ENCODE measurements around the gene POU2F2.

POU2F2 gene

DNA sequence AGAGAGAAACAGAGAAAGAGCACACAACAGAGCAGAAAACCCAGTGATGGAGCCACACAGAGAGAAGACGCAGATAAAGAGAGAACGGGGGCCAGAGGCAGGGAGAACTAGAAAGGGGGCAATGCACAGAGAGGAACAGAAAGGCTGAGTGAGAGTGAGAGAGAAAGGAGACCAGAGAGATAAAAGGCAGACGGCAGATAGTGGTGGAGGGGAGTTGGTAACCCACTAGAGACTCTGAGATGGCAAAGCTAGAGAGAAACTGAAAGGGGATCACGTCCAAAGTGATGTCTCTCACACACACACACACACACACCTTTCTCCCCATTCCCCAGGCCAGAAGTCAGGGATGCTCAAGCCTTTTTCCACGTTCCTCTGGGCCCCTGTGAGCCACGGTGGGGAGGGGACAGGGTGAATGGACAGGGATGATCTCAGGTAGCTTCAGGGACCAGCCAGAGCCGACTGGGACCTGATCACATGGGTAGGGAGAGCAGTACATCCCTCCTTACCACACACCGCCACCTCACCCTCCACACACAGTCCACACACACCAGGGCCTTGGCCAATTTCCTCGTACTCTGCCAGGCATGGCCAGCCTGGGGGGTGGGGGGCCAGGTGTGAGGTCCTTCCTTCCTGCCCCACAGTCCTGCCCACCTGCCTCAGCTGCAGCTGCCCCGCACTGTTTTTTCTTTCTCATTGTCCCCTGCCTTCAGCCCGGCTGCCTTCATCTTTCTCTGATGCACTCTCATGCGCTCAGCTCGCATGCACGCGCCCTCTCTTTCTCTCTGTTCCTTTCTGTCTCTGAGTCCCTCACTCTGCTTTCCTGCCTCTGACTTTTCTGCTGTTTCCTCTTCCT lies 22.5 kb upstream of the POU2F2 start:
- no peak for DNase-seq (ENCODE audit: low read depth in 2 of 2)

DNA sequence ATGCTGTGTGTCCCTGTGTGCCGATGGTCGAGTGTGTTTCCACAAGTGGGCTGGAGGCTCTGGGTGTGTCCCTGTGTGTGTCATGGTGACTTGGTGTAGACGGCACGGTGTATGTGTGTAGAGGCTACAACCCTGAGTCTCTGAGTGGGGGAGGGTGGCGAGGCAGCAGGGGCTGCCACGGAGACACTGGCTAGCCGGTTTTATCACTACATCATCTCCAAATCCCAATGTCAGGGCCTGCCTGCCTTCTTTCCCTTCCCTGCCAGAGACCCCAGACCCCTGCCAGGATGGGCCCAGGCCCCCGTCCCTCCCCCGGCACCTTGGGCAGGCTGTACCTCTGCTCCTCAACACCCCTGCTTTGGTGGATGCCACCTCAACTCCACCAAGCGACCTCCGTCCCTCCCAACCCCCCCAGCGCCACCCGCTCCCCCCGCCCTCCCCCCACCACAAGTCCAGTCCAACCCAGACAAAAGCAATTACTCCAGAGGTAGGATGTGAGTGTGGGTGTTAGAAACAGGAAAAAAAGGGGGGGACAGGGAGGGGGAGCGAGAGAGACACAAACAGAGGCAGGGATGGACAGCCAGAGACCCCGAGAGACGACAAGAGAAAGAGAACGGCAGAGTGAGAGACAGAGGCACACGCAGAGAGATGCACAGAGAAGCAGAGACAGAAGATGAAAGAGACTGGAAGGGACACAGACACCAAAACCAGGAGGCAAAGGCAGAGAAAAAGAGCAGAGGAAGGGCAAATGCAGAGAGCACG lies 21.6 kb upstream of the POU2F2 start:
- no peak for DNase-seq (ENCODE audit: low read depth in 2 of 2)

DNA sequence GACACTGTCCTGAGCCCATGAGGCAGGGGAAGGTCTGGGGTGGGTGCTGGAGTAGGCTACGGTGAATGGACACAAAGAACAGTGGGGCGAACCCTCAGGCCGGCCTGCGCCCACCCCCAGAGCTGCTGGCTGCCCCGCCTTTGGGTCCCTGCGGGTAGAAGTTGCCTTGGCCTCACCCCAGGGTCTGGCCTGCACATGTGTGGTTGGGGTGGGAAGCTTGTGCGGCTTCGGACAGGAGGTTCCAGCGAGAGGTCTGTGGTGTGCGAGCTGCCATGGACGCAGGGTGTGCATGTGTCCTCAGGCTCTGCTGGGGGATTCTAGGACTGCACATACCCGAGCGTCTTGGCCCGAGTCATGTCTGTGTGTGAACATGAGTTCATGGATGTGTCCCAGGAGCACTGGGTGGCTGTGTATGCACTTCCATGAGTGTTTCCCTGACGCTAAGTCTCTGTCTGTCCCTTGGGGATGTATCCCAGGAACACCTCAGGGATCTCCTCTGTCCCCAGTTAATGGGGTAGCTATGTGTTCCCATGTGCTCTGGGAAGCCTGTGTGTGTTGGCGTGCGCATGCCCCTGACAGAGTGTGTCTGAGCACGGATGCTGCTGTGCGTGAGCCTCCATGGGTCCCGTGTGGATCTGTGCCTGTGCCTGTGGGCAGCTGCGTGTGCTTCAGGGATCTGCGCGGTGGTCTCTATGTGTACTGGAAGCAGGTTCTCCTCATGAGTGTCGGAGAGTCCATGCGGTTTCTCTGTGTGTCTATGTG lies 20.8 kb upstream of the POU2F2 start:
- DNase-seq (ENCODE audit: low read depth in 2 of 2) = no peak

DNA sequence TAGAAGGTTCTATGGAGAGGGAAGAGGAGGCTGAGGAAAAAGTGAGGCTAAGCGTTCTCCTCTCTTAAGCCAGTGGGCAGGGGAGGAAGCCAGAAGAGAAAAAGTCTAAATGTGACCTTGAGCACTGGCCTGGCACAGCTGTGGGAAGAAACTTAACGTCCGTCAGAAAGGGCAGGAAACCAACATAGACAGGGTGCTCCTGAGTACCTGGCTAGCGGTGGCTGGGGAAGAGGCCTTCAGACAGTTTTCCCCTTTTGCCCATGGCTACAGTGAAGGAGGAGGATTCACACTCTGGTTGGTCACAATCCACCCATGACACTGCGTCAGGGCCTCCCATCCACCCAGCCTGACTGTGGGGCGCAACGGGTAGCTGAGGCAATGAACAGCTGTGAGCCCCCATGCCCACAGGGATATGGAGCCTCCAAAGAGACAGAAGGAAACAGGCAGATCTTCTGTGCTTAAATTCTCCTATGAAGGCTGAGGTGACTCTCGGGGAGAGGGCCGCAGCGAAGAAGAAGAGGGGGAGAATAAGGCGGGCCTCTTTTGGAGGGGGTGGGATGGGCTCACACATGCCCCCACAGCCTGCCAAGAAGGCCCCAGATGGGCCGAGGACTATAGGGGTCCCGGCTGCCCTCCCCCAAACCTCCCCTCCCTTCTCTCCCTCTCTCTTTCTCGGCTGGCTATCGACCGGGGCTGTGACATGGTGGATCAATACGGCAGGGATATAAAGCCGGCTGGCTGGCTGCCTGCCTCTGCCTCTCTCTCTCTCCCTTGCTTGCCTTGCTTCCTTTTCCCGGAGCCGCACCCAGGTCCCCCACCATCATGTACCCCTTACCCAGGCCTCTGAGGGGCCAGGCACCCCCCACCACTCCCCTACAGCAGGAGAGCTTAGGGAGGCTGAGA lies 19.8 kb upstream of the POU2F2 start:
- DNase-seq (ENCODE audit: low read depth in 2 of 2) = no peak

DNA sequence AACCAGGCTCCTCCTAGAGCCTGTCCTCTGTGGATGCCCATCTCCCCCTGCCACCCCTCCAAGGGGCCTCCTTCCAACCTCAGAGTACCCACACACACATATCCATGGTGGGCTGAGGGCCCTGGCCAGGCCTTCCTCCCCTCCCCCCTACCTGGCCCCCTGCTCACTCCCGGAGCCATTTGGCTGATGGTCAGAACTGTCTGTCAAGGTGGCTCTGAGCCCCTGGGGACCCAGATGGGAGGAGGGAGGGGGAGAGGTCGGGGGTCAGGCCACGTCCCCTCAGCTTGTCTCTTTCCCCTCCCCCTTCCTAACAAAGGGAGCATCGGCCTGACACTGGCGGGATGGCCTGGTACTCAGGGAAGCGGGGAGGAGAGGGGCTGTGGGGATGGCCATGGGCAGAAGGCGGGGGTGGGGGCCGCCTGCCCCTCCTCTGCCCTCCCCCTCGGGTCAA lies 18.7 kb upstream of the POU2F2 start:
- no peak for DNase-seq (ENCODE audit: low read depth in 2 of 2)

DNA sequence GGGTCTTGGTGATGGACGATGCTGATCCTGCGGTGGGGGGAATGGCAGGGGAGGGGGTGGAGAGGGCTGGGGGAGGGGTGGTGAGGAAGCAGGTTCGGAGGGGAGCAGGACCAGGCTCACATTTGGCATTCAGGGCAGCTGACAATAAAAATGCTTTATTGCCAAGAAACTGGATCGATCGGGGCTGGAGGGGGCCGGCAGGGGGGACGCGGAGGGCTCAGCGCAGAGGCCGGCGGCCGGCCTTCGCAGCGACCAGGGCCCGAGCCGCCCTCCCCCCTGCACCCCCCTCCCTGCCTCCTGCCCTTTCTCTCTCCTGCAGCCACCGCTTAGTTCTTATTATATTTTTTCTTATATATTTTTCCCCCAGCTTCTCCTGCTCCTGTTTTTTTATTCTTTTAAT lies 18.1 kb upstream of the POU2F2 start:
- DNase-seq (ENCODE audit: low read depth in 2 of 2) = no peak

DNA sequence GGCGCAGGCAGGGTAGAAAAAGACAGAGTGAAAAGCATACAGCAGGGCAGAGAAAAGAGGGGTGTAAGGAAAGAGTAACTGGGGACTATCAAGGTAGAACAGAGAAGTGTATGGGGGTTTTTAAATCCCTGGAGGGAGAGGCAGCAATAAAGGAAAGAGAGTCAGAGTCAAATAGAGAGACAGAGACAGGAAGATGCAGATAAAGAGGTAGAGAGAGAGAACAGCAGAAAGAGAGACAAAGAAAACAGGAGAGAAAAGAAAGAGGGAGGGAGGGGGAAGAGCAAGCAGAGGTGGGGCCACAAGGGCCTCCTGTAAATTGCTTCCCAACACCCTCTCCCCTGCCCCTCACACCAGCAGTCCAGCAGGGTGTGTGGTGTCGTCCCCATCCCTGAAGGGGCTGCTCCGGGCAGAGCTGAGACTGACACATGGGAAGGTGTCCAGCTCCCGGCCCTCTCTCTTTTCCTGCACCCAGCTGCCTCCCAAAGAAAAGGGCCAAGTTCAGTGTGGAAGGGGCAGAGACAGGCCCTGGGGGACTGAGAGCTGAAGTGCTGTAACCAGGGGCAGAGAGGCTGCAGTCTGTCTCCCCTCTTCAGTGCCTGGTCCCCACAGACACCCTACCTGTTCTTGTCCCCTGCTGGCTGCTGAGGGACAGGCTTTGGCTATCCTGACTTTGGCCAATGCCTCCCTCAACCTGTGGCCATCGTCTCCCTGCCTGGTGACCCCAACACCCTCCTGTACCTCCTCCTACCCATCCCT lies 17.4 kb upstream of the POU2F2 start:
- DNase-seq (ENCODE audit: low read depth in 2 of 2) = no peak

DNA sequence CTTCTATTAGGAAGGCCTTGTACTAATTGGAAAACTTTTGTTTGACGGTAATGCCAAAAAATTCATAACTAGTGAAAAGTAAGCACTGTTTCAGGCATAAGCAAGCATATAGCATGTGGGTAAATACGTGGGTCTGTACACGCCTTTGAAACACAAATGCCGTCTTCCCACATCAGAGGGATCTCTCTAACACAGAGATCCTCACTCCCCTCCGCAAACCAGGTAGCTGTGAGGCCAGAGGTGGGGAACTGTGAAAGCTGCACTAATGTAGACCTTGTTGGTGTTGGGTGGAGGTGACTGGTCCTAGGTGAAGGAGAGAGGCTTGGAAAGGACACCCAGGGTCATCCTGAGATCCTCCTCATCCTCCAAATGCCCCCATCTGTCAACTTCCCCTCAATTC lies 16.0 kb upstream of the POU2F2 start:
- no peak for DNase-seq (ENCODE audit: low read depth in 2 of 2)

DNA sequence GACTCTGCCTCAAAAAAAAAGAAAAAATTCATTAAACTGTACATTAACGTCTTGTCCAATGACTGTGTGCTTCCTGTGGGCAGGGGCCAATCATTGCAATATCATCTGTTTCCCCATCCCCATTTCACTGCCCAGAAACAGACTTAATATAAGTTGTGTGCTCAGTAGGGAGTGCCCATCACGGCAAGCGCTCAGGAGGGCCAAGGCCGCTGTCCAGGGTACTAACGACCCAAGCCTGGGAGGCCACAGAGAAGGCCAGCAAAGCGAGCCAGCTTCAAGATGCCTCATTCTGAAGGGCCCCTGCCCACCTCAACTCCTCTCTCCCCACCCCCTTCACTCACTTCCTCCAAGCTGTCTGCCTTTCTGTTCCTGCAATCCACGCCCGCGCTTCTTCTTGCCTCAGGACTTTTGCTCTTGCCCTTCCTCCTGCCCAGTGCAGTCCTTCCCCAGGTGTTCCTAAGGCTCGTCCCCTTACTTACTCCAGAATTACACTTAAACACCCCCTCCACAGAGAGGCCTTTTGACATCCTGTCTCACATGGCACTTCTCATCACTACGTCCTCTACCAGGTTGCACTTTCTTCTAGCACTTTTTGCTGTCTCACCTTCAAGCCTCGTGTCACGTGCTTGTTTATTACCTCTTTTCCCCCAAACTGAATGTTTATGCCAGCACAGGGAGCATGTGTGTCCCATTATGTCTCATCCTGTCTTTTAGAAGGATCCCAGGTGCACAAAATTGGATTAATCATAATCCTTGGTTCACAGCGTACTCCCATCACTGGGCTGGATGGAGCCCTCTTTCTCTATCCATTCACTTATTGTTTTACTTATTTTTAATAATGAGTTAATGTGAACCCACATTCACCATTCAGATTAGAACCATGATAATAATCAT lies 11.3 kb upstream of the POU2F2 start:
- DNase-seq (ENCODE audit: low read depth in 2 of 2) = no peak

DNA sequence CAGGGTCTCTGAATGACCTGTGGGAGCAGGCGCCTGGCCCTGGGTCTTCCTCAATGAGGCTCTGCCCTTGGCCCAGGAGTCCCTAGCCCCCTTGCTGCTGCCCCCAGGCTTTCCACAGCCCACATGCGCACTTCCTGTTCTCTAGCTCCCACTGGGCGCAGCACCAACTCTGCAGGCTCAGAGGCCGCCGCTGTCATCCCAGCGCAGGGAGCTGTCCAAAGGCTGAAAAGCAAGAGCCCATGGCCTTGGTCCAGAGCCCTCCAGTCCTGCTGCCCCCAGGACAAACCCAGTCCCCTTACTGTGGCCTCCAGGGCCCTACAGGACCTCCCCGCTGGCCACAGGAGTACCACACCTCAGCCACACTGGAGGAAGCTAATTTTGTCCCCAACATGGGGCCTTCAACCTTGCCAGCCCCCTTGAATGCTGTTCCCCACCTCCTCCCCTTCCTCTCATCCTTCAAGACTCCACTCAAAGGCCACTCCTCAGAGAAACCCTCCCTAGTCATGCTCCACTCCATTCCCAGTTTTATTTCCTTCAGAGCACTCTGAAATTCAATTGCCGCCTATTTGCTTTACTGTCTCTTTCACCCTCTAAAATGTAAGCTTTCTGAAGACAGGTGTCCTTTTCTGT lies 8.0 kb upstream of the POU2F2 start:
- no peak for DNase-seq (ENCODE audit: low read depth in 2 of 2)

DNA sequence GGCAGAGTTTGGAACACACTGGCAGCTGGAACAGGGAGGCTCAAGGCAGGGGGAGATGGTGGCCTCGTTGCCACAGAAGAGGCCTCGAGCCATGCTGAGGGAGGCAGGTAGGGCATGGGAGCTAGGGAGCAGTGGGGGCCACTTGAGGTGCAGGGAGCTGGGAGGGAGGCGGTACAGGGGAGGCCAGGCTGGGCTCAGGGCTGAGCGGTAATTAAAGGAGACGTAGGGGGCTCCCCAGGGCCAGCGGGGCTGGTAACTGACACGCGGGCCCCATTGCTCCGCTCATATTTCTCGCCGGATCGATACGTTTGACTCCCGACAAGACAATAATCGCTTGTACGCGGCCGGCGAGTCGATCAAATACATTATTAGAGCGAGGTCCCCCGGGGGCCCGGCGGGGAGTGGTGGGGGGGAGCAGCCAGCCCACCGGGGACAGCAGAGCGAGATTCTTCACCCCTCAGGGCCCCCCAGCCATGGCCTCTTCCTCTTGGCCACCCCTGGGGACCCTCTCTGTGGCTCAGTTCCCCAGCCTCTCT lies 2.4 kb upstream of the POU2F2 start:
- DNase-seq (ENCODE audit: low read depth in 2 of 2) = no peak

DNA sequence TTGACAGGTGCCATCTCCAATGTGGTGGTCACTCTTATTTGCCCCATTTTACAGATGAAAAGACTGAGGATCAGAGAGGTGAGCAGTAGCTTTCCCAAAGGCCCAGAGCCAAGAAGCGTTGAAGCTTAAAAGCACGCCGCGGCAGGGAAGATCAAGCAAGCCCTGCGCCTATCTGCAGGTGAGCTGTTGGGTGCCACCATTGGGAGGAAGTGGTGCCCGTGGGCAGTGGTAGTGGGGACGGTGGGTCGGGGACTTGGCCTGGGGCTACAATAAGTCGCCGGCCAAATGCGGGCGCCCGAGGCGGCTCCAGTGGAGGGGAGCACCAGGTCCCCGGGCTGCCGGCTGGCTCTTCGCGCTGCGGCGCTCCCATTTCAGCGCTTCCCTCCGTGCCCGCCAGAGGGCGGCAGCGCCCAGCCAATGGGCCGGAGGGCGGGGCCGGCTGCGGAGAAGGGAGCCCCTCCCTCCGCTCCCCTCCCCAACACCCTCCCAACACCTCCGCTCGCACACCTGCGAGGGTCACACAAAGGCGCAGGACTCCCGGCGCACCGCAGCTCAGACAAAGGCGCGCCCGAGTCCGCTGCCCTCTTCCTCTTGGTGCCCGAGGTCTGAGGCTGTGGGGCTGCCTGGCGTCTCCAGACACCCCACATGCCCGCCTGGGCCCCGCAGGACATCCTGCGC lies 744 bp upstream of the POU2F2 start:
- DNase-seq (ENCODE audit: low read depth in 2 of 2) = peak; percentile 63 to 74

DNA sequence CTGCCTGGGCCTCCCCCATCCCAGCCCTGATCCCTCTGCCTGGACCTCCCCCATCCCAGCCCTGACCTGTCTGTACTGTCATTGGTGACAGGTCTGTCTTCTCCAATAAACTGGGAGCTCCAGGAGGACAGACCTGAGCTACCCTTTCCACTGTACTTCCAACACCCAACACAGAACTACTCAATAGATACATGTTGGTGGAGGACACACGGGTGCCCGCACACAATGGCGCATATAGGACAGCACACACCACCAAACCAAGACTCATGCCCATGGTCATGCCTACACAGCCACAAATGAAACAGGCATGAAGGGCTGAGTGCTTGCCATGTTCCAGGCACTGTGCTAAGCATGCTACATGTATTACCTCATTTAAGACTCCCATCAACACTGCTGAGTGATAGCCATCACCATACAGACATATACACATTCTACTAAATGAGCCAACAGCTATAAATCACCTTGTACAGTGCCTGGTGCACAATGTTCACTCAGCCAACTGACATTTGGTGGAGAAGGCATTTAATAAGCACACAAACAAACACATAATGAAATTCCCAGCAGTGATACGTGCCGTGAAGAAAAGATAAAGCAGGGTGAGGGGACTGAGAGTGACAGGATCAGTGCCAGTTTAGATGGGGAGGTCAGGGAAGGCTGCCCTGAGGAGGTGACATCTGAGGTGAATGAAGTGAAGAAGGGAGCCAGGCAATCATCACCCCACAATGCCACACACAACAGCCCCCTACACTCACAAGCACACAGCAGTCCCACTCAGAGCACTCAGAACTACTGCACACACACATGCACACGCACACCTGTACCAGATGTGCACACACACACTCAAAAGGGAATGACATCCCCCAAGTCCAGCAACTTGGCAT lies 857 bp downstream of the POU2F2 start:
- DNase-seq (ENCODE audit: low read depth in 2 of 2) = no peak

DNA sequence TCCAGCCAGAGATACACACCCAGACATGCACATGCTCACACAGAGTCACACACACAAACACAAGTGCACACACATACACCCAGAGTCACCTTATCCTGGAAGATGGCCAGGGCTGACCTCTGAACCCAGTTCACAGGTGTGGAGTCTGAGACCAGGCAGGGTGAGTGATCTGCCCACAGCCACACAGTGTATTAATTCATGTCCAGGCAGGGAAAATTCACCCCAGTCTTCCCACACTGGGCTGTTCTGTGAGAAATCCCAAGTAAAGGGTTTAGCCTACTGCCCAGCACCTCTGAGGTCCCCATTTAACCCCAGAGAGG lies 2.0 kb downstream of the POU2F2 start:
- no peak for DNase-seq (ENCODE audit: low read depth in 2 of 2)

DNA sequence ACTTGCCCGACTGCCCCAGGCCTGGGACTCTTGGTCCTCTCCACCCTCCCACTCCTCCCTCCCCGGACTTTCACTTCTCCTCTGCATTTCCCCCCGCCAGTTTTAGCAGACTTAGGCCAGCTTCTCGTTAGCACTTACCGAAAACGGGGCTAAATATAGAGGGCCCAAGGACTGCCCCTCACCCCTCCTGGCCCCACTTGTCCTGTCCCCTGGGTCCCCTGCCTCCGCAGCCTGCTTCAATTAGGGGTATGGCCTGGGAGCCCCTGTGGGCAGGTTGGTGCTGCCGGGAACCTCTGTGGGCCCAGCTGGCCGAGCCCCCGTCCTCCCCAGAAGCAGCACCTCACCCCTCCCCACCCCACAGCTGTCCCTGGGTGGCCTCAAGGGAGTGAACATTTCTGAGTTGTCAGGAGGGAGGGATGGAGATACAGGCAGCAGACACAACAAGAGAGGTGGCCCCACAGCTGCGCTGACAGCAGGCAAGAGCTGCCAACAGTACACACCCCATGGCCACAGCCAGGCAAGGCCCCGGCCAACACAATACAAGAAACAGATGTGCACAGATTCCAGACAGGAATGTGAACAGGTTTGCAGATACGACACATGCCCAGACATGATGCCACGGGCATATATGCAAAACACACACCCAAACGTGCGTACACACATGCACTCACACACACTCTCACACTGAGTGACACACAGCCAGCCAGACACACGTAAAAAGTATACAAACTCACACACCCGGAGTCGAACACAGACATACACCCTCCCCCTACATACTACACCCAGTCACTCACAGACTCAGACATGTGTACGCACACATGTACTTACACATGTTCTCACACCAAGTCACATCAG lies 2.6 kb downstream of the POU2F2 start:
- no peak for DNase-seq (ENCODE audit: low read depth in 2 of 2)

DNA sequence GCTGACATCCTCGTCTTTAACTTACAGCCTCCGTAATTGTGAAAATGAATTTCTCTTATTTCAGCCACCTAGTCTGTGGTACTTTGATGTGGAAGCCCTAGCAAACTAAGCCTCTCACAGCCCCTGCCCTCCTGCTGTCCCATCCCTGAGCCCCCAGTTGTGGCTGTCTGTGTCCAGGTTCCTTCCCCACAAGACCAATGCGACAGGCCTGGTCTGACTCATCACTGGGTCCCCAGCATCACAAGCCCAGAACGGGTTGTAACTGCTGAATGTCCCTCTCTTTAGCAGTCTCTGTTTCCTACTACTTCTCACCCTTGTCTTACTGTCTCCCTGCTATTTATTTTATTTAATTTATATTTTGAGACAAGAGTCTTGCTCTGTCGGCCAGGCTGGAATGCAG lies 5.7 kb downstream of the POU2F2 start:
- no peak for DNase-seq (ENCODE audit: low read depth in 2 of 2)
